Stomach (tissue), 9 donors: ENCODE data around the gene VDR. TPM values are rescaled to one million over a fixed set of nuclear protein-coding genes. Genes with fewer than 3 reads are reported as not detected.

Experiments
- DNase-seq, 2 donors: peaks; one replicate each; pipeline versions ENCODE4 v3.0.0 to v3.0.0-alpha.2; 2013 to 2019
- H3K27ac ChIP-seq, 5 donors: fragments of 200-600 bp in 4 of 5; sonication (generic) in 4 of 5; one replicate each; pipeline ENCODE4 v1.5.1; 2013 to 2019; ENCODE audit warnings: mild to moderate bottlenecking in 1 of 5, moderate library complexity in 1 of 5
- H3K27me3 ChIP-seq, 3 donors: fragments of 200-600 bp; sonication (generic); one replicate each; pipeline ENCODE4 v1.5.1; 2017 to 2019; ENCODE audit warnings: mixed run types in 1 of 3
- H3K36me3 ChIP-seq, 4 donors: fragments of 200-600 bp; sonication (generic); 1 replicate in 3 of 4; 2 replicates in 1 of 4; pipeline ENCODE4 v1.5.1; 2016 to 2019
- H3K4me1 ChIP-seq, 4 donors: fragments of 200-600 bp; sonication (generic); one replicate each; pipeline ENCODE4 v1.5.1; 2016 to 2019
- H3K4me3 ChIP-seq, 4 donors: fragments of 200-600 bp; sonication (generic) in 3 of 4; one replicate each; pipeline ENCODE4 v1.5.1; 2016 to 2019; ENCODE audit warnings: mild to moderate bottlenecking in 1 of 4
- H3K9me3 ChIP-seq, 4 donors: fragments of 200-600 bp; sonication (generic); one replicate each; pipeline ENCODE4 v1.5.1; 2016 to 2019
- EP300 ChIP-seq: sonication (generic); formaldehyde crosslinking; IDR thresholded peaks from one replicate; pipeline ENCODE4 v1.6.1; 2017; ENCODE audit warnings: antibody characterized with exemption
- POLR2A ChIP-seq, 4 donors: fragments of 450-650 bp; IDR thresholded peaks; one replicate each; pipeline ENCODE4 v1.6.1; 2016; ENCODE audit warnings: antibody characterized with exemption in 4 of 4, control low read depth in 2 of 4, mild to moderate bottlenecking in 1 of 4, moderate library complexity in 1 of 4
- POLR2AphosphoS5 ChIP-seq, 3 donors: sonication (generic); formaldehyde crosslinking; IDR thresholded peaks; one replicate each; pipeline ENCODE4 v1.6.1; 2016; ENCODE audit warnings: antibody characterized with exemption in 3 of 3
- WGBS, 5 donors: extraction: QIAGEN DNeasy Blood & Tissue Kit in 3 of 5; methylation state at CpG; one replicate each; pipeline versions ENCODE4 v1.1.5 to v1.1.7; 2013 to 2018; 5-methylcytosine and 5-hydroxymethylcytosine counted together
- intact Hi-C: fragments of 100-400 bp; cut with DNase I; formaldehyde crosslinking; loops from one replicate; pipeline ENCODE4 v1.15.1; 2023; ENCODE audit warnings: low total_unique reads
- polyA plus RNA-seq, 3 donors: library from polyadenylated mRNA; stranded (reverse); fragments of 200-250 nt; gene quantifications; one replicate each; pipeline ENCODE4 v1.2.3, GENCODE V29; 2013
- total RNA-seq, 5 donors: library from RNA; depleted of rRNA; stranded (reverse); fragments of >200 nt; gene quantifications; one replicate each; pipeline versions ENCODE4 v1.1.0 to v1.2.3, GENCODE V29; 2014 to 2016
- TF ChIP-seq, protein P1 (sequence below), 7 experiments: fragments of 450-650 bp in 4 of 7; fragments of 200-600 bp in 3 of 7; sonication (generic) in 3 of 7; IDR thresholded peaks; one replicate each; pipeline ENCODE4 v1.5.1; 2016 to 2019; ENCODE audit warnings: antibody characterized with exemption in 7 of 7, control low read depth in 2 of 7, mild to moderate bottlenecking in 1 of 7
- donor health status: healthy with polysubstance abuse.
- donor health status: Bipolar disorder and iron deficiency.
- donor health status: healthy.

The VDR gene
- total and polyA plus RNA-seq, 8 donors: 2.8 to 22.3 (median 4.7) TPM

DNA sequence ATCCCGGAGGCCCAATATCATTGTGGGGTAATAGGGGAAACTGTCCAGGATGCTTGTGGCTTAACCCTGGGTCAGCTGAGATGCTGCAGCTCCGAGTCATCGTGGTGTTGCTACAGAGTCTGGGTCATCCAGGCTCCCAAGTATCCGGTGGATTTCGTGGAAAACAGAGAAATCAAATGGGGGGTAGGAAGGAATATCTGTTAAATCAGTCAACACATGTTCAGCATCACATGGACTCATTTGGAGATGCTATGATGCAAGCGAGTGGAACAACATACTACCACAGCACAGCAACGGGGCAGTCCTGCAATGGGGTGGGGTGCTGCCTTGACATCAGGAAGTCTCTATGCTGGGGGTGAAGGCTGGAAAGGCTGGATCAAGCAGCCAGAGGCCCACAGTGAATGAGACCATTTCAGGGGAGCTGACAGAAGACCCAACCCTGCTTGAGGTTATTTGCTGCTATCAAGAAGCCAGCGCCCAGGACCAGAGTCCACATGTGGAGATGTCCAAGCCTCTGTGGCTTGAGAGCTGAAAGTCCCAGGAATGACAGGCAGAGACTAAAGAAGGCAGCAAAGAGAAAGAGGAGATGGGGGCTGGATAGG, 22.9 kb downstream of the VDR start:
- WGBS, 5 donors: 66 to 73% (median 70%) methylated on average over 8 of the region's 8 CpGs
- Histone ChIP-seq H3K27ac (peak overlapping the region in 3 of 5 donors; percentile 3 to 37 (median 8)), H3K4me3 (no peak overlapping the region), H3K36me3 (peaks cover 0 to 18% (median 12%) of the 10 kb centered on the region in 4 donors), H3K27me3 (no peaks in the 10 kb centered on the region), H3K4me1 (peaks cover 12 to 22% (median 18%) of the 10 kb centered on the region in 4 donors), H3K9me3 (no peaks in the 10 kb centered on the region)
- peak in 1 of 2 donors; percentile 18 for DNase-seq
- intact Hi-C loops: no loop called here
- TF ChIP-seq POLR2A (IDR thresholded peaks at IDR 0.05) (no peak), POLR2AphosphoS5 (IDR thresholded peaks at IDR 0.05) (peak in 2 of 3 donors; percentile 36 to 42)

DNA sequence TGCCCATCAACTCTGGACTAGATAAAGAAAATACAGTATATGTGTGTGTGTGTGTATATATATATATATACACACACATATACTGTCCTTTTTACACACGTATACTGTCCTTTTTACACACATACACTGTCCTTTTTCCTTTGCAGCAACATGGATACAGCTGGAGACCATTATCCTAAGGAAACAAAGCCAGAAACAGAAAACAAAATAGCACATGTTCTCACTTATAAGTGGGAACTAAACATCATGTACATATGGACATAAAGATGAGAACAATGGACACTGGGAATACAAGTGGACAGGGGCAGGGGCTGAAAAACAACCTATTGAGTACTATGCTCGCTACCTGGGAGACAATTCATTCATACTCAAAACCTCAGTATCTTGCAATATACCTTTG, 23.7 kb downstream of the VDR start:
- intact Hi-C loops: no loop called here
- DNase-seq: no peak
- Histone ChIP-seq H3K4me3 (no peak overlapping the region), H3K27ac (no peak overlapping the region), H3K36me3 (peaks cover 4 to 25% (median 14%) of the 10 kb centered on the region in 4 donors), H3K4me1 (peaks cover 12 to 22% (median 18%) of the 10 kb centered on the region in 4 donors), H3K27me3 (no peaks in the 10 kb centered on the region), H3K9me3 (no peaks in the 10 kb centered on the region)
- TF ChIP-seq POLR2AphosphoS5 (IDR thresholded peaks at IDR 0.05) (no peak), EP300 (no peak), POLR2A (IDR thresholded peaks at IDR 0.05) (no peak)
- TF ChIP-seq, protein P1, sequence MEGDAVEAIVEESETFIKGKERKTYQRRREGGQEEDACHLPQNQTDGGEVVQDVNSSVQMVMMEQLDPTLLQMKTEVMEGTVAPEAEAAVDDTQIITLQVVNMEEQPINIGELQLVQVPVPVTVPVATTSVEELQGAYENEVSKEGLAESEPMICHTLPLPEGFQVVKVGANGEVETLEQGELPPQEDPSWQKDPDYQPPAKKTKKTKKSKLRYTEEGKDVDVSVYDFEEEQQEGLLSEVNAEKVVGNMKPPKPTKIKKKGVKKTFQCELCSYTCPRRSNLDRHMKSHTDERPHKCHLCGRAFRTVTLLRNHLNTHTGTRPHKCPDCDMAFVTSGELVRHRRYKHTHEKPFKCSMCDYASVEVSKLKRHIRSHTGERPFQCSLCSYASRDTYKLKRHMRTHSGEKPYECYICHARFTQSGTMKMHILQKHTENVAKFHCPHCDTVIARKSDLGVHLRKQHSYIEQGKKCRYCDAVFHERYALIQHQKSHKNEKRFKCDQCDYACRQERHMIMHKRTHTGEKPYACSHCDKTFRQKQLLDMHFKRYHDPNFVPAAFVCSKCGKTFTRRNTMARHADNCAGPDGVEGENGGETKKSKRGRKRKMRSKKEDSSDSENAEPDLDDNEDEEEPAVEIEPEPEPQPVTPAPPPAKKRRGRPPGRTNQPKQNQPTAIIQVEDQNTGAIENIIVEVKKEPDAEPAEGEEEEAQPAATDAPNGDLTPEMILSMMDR (IDR thresholded peaks at IDR 0.05): no peak
- 90 to 99% (median 98%) methylated on average over 2 of the region's 2 CpGs for WGBS, 5 donors

DNA sequence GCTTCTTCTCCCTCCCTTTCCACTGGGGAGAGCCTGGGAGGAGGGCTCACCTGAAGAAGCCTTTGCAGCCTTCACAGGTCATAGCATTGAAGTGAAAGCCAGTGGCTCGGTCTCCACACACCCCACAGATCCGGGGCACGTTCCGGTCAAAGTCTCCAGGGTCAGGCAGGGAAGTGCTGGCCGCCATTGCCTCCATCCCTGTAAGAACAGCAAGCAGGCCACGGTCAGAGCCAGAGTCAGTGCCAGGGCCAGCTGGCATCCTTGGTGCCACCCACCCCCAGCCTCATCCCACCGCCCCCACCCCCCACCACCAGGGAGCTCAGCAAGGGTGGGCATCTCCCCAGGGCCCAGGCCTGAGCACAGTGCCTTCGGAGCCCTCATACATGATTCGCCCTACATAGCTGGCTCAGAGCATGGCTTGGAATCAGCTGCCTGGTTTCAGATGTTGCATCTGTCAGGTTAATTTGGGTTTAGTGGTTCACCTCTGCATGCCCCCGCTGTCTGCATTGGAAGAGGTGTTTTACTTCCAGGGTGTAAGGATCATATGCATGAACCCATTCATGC, 25.8 kb downstream of the VDR start:
- H3K27me3 ChIP-seq: no peaks in the 10 kb centered on the region
- no peak for TF ChIP-seq POLR2A (IDR thresholded peaks at IDR 0.05)
- TF ChIP-seq, protein P1 (IDR thresholded peaks at IDR 0.05): no peak
- TF ChIP-seq POLR2AphosphoS5 (IDR thresholded peaks at IDR 0.05): no peak
- no peak for TF ChIP-seq EP300
- H3K27ac ChIP-seq: no peak overlapping the region
- no peaks in the 10 kb centered on the region for H3K9me3 ChIP-seq
- H3K4me1 ChIP-seq: peaks cover 12 to 22% (median 18%) of the 10 kb centered on the region in 4 donors
- intact Hi-C loops: no loop called here
- no peak for DNase-seq
- peaks cover 4 to 25% (median 14%) of the 10 kb centered on the region in 4 donors for H3K36me3 ChIP-seq
- H3K4me3 ChIP-seq: no peak overlapping the region
- 82 to 96% (median 94%) methylated on average over 5 to 10 of the region's 10 CpGs for WGBS, 5 donors

GRCh38 chr12:47878293-47878917, 26.4 kb downstream of the VDR start:
- no peak for DNase-seq
- H3K9me3 ChIP-seq: no peaks in the 10 kb centered on the region
- H3K4me3 ChIP-seq: no peak overlapping the region
- no peaks in the 10 kb centered on the region for H3K27me3 ChIP-seq
- H3K36me3 ChIP-seq: peaks cover 4 to 25% (median 14%) of the 10 kb centered on the region in 4 donors
- H3K27ac ChIP-seq: no peak overlapping the region
- peaks cover 12 to 17% (median 16%) of the 10 kb centered on the region in 4 donors for H3K4me1 ChIP-seq
- 88 to 96% (median 95%) methylated on average over 7 of the region's 7 CpGs for WGBS, 5 donors
- intact Hi-C loops: no loop called here
- TF ChIP-seq EP300 (no peak), POLR2AphosphoS5 (IDR thresholded peaks at IDR 0.05) (no peak), POLR2A (IDR thresholded peaks at IDR 0.05) (no peak)
- TF ChIP-seq, protein P1 (IDR thresholded peaks at IDR 0.05): no peak
